VCaP (cell line): ENCODE measurements around the gene POU4F1.
"Not testable (repeated sequence)": the region's sequence is repeated elsewhere in the genome, so short reads cannot be mapped to it uniquely, and the experiment has no call there.

Source experiments
- H3K27ac ChIP-seq: fragments of 450-650 bp; 2 replicates; pipeline ENCODE4 v1.5.1; 2017
- CTCF ChIP-seq: fragments of 450-650 bp; conservative IDR thresholded peaks from 2 replicates; pipeline ENCODE4 v1.5.1; 2017; ENCODE audit warnings: mild to moderate bottlenecking, moderate library complexity

The POU4F1 gene

GRCh38 chr13:78603240-78603957, at the start of gene POU4F1:
POU4F1 (minus strand) TSS chr13:78603552; CDS start chr13:78603326, 226 bp downstream.
- no peak within 1 kb of the TSS for H3K27ac ChIP-seq
- TF ChIP-seq CTCF: no peak

DNA sequence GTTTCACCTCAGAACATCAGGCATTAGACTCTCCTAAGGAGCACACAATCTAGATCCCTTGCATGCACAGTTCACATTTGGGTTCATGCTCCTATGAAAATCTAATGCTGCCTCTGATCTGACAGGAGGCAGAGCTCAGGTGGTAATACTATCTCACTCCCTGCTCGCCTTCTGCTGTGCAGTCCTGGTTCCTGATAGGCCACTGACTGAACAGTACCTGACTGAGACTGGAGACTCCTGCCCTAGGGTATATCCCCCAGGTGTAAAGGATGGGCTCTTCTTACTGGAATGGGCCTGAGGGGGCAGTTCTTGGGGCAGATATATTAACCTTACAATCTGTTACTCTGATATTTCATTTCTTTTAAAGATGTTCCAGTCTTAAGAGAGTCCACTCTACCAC, 49.3 kb upstream of the POU4F1 start:
- no peak overlapping the region for H3K27ac ChIP-seq
- TF ChIP-seq CTCF: no peak

GRCh38 chr13:78650717-78651083, 47.3 kb upstream of the POU4F1 start:
- no peak for TF ChIP-seq CTCF
- 0 out of 2 replicates have a peak overlapping the region, but pooled peaks have one; percentile 27 for H3K27ac ChIP-seq

GRCh38 chr13:78649997-78650716, 46.8 kb upstream of the POU4F1 start:
- peak overlapping the region; percentile 27; the same call in 1 of the 2 replicates for H3K27ac ChIP-seq
- TF ChIP-seq CTCF: no peak

- H3K27ac ChIP-seq: not testable (repeated sequence)
Observed at GRCh38 chr13:78647109-78647678, 43.8 kb upstream of the POU4F1 start.

- no peak for TF ChIP-seq CTCF
- H3K27ac ChIP-seq: no peak overlapping the region
Observed at GRCh38 chr13:78638216-78638615, 34.9 kb upstream of the POU4F1 start.

DNA sequence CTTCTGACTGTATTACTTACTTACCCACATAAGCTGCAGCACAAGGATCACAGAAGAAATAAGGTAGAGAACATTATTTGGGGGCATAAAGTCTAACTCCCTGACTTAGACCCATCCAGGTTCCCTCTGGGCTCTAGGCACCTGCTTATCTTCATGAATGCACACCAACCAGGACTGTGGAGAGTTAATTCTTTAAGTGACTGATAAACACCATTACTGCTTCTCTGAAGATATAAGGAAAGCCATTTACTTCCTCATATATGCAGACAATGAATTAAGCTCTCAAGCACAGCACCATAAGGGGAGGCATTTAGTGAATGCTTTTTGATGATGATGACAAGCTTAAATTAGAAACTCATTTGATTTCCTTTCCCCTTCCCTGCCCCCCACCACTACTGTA, 33.1 kb upstream of the POU4F1 start:
- H3K27ac ChIP-seq: no peak overlapping the region
- no peak for TF ChIP-seq CTCF
